AG04450 (cell line): Measurements from ENCODE around the gene LRP1. TPM values are rescaled to one million over a fixed set of nuclear protein-coding genes. Genes with fewer than 3 reads are reported as not detected.

Source experiments
- CTCF ChIA-PET: fragments of 300-600, 350-600 bp; formaldehyde crosslinking; extraction: SDS; loops from one replicate; lab custom pipeline; 2022; ENCODE audit warnings: antibody characterized with exemption, inconsistent platforms; lab: Charles Lee
- POLR2A ChIA-PET: fragments of 350-600 bp; formaldehyde crosslinking; extraction: SDS; loops from one replicate; lab custom pipeline; 2021; ENCODE audit warnings: antibody characterized with exemption, inconsistent platforms; lab: Yijun Ruan, JAX
- DNase-seq: peaks from one replicate; pipeline ENCODE4 v3.0.0-alpha.2; 2011; ENCODE audit warnings: low read depth, low spot score
- H3K27ac ChIP-seq: one replicate; pipeline ENCODE4 v1.5.1; 2012; ENCODE audit warnings: low read depth, low read length, control low read depth
- H3K27me3 ChIP-seq: one replicate; pipeline ENCODE4 v1.6.0; 2012; ENCODE audit warnings: low read length; ENCODE audit not compliant: control insufficient read depth, insufficient read depth
- H3K4me3 ChIP-seq: 2 replicates; pipeline ENCODE4 v1.5.1; 2011; ENCODE audit warnings: mild to moderate bottlenecking, low read depth, low read length, control low read depth
- H3K9me3 ChIP-seq: 2 replicates; pipeline ENCODE4 v1.5.1; 2012; ENCODE audit warnings: low read length; ENCODE audit not compliant: control insufficient read depth, insufficient read depth
- CTCF ChIP-seq: IDR thresholded peaks from 2 replicates; pipeline ENCODE4 v1.5.1; 2011; ENCODE audit warnings: low read depth, low read length, control low read depth, inconsistent platforms
- polyA plus RNA-seq: library from polyadenylated mRNA; depleted of rRNA; stranded (reverse); fragments of >200 nt; gene quantifications from 2 replicates; pipeline ENCODE4 v1.2.3, GENCODE V29; 2011

LRP1 gene
- polyA plus RNA-seq, 1 experiment, result 49.9 TPM

- Histone ChIP-seq H3K27me3 (no peaks in the 10 kb centered on the region), H3K27ac (no peak overlapping the region), H3K9me3 (no peaks in the 10 kb centered on the region; the same call in 1 of the 2 replicates), H3K4me3 (no peak overlapping the region)
- DNase-seq, result no peak
- TF ChIP-seq CTCF, result no peak
- ChIA-PET POLR2A (interaction anchor here (0.6 kb wide), 1 partner anchor 75 kb away, joined by 3 read pairs; no protein-coding TSS in a partner anchor), CTCF (interaction anchor here (0.9 to 5.5 kb wide), 3 partner anchors 12 to 64 kb away, joined by 3 to 49 read pairs (median 5); partner anchors contain the start of gene LRP1)
These were observed 59.2 kb downstream of the LRP1 start for GRCh38 chr12:57187222-57188089.

GRCh38 chr12:57188090-57188425 is 59.8 kb downstream of the LRP1 start:
- TF ChIP-seq CTCF, result no peak
- Histone ChIP-seq H3K9me3 (no peaks in the 10 kb centered on the region; the same call in 1 of the 2 replicates), H3K4me3 (no peak overlapping the region), H3K27ac (no peak overlapping the region), H3K27me3 (no peaks in the 10 kb centered on the region)
- ChIA-PET CTCF (interaction anchor here (0.9 to 5.5 kb wide), 3 partner anchors 12 to 64 kb away, joined by 4 to 49 read pairs (median 5); partner anchors contain the start of gene LRP1), POLR2A (interaction anchor here (1.1 kb wide), 1 partner anchor 76 kb away, joined by 4 read pairs; no protein-coding TSS in a partner anchor)
- no peak for DNase-seq

GRCh38 chr12:57190037-57190436 is 61.8 kb downstream of the LRP1 start:
- CTCF ChIA-PET, result no interaction called here

GRCh38 chr12:57190821-57191220 is 62.5 kb downstream of the LRP1 start:
- Histone ChIP-seq H3K4me3 (no peak overlapping the region), H3K27ac (no peak overlapping the region), H3K27me3 (no peaks in the 10 kb centered on the region), H3K9me3 (no peaks in the 10 kb centered on the region; the same call in 1 of the 2 replicates)
- TF ChIP-seq CTCF, result no peak
- POLR2A ChIA-PET, result interaction anchor here (0.8 kb wide), 1 partner anchor 52 kb away, joined by 6 read pairs; no protein-coding TSS in a partner anchor
- no peak for DNase-seq
- CTCF ChIA-PET, result interaction anchor here (1.1 kb wide), 1 partner anchor 23 kb away, joined by 4 read pairs; no protein-coding TSS in a partner anchor

More at GRCh38 chr12:57190037-57190436, 61.8 kb downstream of the LRP1 start:
- POLR2A ChIA-PET, result interaction anchor here (0.6 kb wide), 1 partner anchor 26 kb away, joined by 3 read pairs; no protein-coding TSS in a partner anchor
- Histone ChIP-seq H3K27ac (no peak overlapping the region), H3K9me3 (no peaks in the 10 kb centered on the region; the same call in 1 of the 2 replicates), H3K27me3 (no peaks in the 10 kb centered on the region), H3K4me3 (no peak overlapping the region)
- TF ChIP-seq CTCF, result no peak
- DNase-seq, result no peak
